Osteoblast (primary cell): ENCODE results near the gene TRPM5. TPM values are rescaled to one million over a fixed set of nuclear protein-coding genes. Genes with fewer than 3 reads are reported as not detected.

Experiments
- DNase-seq: peaks from one replicate; pipeline ENCODE4 v3.0.0; 2011; ENCODE audit warnings: low spot score, mixed read lengths; ENCODE audit not compliant: insufficient read length; ENCODE audit errors: missing footprints
- H2AFZ ChIP-seq: 2 replicates; pipeline ENCODE4 v1.6.0; 2011; ENCODE audit warnings: mild to moderate bottlenecking, low read length
- H3K27ac ChIP-seq: 2 replicates; pipeline ENCODE4 v1.5.1; 2011; ENCODE audit warnings: mild to moderate bottlenecking, low read depth, low read length, moderate library complexity
- H3K27me3 ChIP-seq: 2 replicates; pipeline ENCODE4 v1.6.0; 2012; ENCODE audit warnings: mild to moderate bottlenecking, control low read depth, inconsistent platforms, low read length, moderate library complexity; ENCODE audit not compliant: insufficient read depth
- H3K36me3 ChIP-seq: 2 replicates; pipeline ENCODE4 v1.5.1; 2011; ENCODE audit warnings: mild to moderate bottlenecking, low read length, control low read depth, moderate library complexity; ENCODE audit not compliant: insufficient read depth
- H3K4me1 ChIP-seq: 2 replicates; pipeline ENCODE4 v1.5.1; 2011; ENCODE audit warnings: mild to moderate bottlenecking, low read length, control low read depth, moderate library complexity; ENCODE audit not compliant: insufficient read depth
- H3K4me2 ChIP-seq: 2 replicates; pipeline ENCODE4 v1.6.0; 2011; ENCODE audit warnings: mild to moderate bottlenecking, low read length; ENCODE audit not compliant: insufficient read depth
- H3K4me3 ChIP-seq: fragments of 200-600 bp; sonication (generic); 3 replicates; pipeline ENCODE4 v1.5.1; 2012; ENCODE audit warnings: mild to moderate bottlenecking, low read length, inconsistent platforms; ENCODE audit not compliant: insufficient read depth
- H3K79me2 ChIP-seq: 2 replicates; pipeline ENCODE4 v1.6.0; 2012; ENCODE audit warnings: mild to moderate bottlenecking, low read length, control low read depth, inconsistent platforms; ENCODE audit not compliant: insufficient read depth
- H3K9me3 ChIP-seq: 2 replicates; pipeline ENCODE4 v1.5.1; 2011; ENCODE audit warnings: low read depth, low read length, control low read depth
- H4K20me1 ChIP-seq: 2 replicates; pipeline ENCODE4 v1.6.0; 2012; ENCODE audit warnings: mild to moderate bottlenecking, low read length, control low read depth; ENCODE audit not compliant: insufficient read depth
- CTCF ChIP-seq: IDR thresholded peaks from 2 replicates; pipeline ENCODE4 v1.5.1; 2011; ENCODE audit warnings: mild to moderate bottlenecking, low read depth, low read length, moderate library complexity; ENCODE audit errors: extremely low read depth
- total RNA-seq: library from RNA; depleted of rRNA; stranded (reverse); fragments of >200 nt; gene quantifications from 2 replicates; pipeline ENCODE4 v1.2.3, GENCODE V29; 2012

The TRPM5 gene
- total RNA-seq, 1 donor, result not detected

DNA sequence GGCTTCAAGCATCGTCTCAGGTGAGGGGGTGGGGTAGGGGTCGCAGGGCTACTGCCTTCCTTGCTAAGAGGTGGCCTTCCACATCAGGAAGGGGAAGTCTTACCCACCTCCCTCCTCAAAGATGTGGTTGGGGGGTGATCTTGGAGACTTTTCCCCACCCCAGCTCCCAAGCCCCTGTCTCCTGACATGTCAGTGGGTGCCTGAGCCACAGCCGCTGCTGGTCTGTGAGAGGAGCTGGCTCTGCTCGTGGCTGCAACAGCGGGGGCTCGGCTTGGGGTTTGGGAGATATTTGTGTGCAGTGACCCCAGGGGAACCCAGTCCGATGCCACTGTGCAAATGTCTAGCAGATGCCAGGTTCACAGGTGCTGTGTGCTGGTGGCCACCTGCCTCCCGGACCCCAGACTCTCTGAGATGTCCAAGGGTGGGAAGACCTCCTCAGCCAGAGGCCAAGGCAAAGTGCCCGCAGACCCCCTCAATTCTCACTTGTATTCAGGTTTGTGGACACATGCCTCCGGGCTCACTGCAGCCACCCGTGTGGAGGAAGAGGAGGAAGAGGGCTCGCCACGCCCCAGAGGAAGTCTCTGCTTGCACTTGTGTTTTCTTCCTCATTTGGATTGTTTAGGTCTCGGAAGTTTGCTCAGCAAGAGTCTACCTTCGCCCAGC is 2.4 kb upstream of the TRPM5 start:
- no peak overlapping the region for H3K4me3 ChIP-seq
- DNase-seq, result peak; percentile 84
- no peak overlapping the region for H3K27ac ChIP-seq
- no peaks in the 10 kb centered on the region for H3K4me1 ChIP-seq
- H4K20me1 ChIP-seq, result no peaks in the 10 kb centered on the region
- no peaks in the 10 kb centered on the region for H3K79me2 ChIP-seq
- H3K4me2 ChIP-seq, result no peak overlapping the region
- TF ChIP-seq CTCF, result no peak
- no peaks in the 10 kb centered on the region for H3K36me3 ChIP-seq
- no peaks in the 10 kb centered on the region for H3K9me3 ChIP-seq
- H3K27me3 ChIP-seq, result peaks cover 25% of the 10 kb centered on the region
- H2AFZ ChIP-seq, result no peak overlapping the region

GRCh38 chr11:2445746-2446551 is 1.6 kb upstream of the TRPM5 start:
- H3K4me3 ChIP-seq, result no peak overlapping the region
- peak; percentile 92 for DNase-seq
- no peaks in the 10 kb centered on the region for H3K79me2 ChIP-seq
- H3K4me1 ChIP-seq, result no peaks in the 10 kb centered on the region
- peaks cover 25% of the 10 kb centered on the region for H3K27me3 ChIP-seq
- H3K27ac ChIP-seq, result no peak overlapping the region
- TF ChIP-seq CTCF, result no peak
- no peaks in the 10 kb centered on the region for H4K20me1 ChIP-seq
- H3K9me3 ChIP-seq, result no peaks in the 10 kb centered on the region
- no peak overlapping the region for H2AFZ ChIP-seq
- H3K36me3 ChIP-seq, result no peaks in the 10 kb centered on the region
- H3K4me2 ChIP-seq, result no peak overlapping the region

GRCh38 chr11:2444821-2445745 is 769 bp upstream of the TRPM5 start, which contains the start of gene KCNQ1:
KCNQ1 (plus strand) TSS chr11:2445008; CDS start chr11:2445099, 91 bp downstream.
- Histone ChIP-seq H3K4me1 (no peaks in the 10 kb centered on the region), H3K27me3 (peaks cover 25% of the 10 kb centered on the region), H3K4me2 (no peak within 1 kb of the TSS), H3K9me3 (no peaks in the 10 kb centered on the region), H3K4me3 (no peak within 1 kb of the TSS), H3K36me3 (no peaks in the 10 kb centered on the region), H3K27ac (no peak within 1 kb of the TSS), H3K79me2 (no peaks in the 10 kb centered on the region), H4K20me1 (no peaks in the 10 kb centered on the region), H2AFZ (no peak within 1 kb of the TSS)
- peak; percentile 90 for DNase-seq
- no peak for TF ChIP-seq CTCF
